ENCODE data around the gene GSG1L2.

- TF ChIP-seq ZSCAN20 (CRISPR knock-in tag; IDR thresholded peaks at IDR 0.05), result no peak
- TF ChIP-seq USF2 (IDR thresholded peaks at IDR 0.05), result no peak
- no peak for TF ChIP-seq MYC (IDR thresholded peaks at IDR 0.05; ENCODE audit: borderline replicate concordance, low read length)
- TF ChIP-seq CHD4 (IDR thresholded peaks at IDR 0.05; ENCODE audit: borderline replicate concordance), result no peak
- TF ChIP-seq SMC3 (IDR thresholded peaks at IDR 0.05), result no peak
- no peak for TF ChIP-seq CTCF (IDR thresholded peaks at IDR 0.05)
- no peak for TF ChIP-seq RAD21 (conservative IDR thresholded peaks at IDR 0.05 in 1 of 2, IDR thresholded peaks at IDR 0.05 in 1 of 2)
- no peak for TF ChIP-seq KDM1A (IDR thresholded peaks at IDR 0.05; ENCODE audit: low read depth)
- TF ChIP-seq POLR2A (IDR thresholded peaks at IDR 0.05; ENCODE audit: low read length), result no peak
- TF ChIP-seq RFX5 (IDR thresholded peaks at IDR 0.05), result no peak
- no peak for TF ChIP-seq CHD2 (IDR thresholded peaks at IDR 0.05; ENCODE audit: low read length, partially characterized antibody)
Observed at GRCh38 chr17:9821921-9822320, at the start of gene GSG1L2.

Data from A549 (cell line).